ENCODE measurements around the gene KRT72.

The KRT72 gene

DNA sequence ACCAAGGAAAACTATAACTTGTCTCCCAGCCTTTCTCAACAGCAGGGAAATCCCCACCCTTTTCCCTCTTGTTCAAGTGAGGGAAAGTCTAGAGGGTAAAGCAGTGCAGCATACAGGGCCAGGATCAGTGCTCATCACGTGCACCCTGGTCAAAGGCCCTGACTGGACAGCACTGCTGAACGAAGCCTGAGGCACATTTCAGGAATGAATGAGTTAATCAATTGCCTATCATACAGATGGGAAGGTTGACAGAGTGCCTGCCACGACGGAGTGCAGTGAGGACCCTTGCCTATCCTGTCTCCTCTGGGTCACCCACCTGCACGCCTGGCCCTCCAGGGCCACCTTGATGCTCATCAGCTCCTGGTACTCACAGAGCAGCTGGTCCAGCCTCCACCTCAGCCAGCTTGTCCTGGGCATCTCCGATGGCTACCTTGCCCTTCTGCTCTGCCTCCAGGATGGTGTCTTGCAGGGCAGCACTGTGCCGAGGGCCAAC, 28.8 kb upstream of the KRT72 start:
- no peak for DNase-seq (ENCODE audit: low read depth)

- no peak for DNase-seq (ENCODE audit: low read depth)
Measured at GRCh38 chr12:52629281-52630007, 28.2 kb upstream of the KRT72 start.

DNA sequence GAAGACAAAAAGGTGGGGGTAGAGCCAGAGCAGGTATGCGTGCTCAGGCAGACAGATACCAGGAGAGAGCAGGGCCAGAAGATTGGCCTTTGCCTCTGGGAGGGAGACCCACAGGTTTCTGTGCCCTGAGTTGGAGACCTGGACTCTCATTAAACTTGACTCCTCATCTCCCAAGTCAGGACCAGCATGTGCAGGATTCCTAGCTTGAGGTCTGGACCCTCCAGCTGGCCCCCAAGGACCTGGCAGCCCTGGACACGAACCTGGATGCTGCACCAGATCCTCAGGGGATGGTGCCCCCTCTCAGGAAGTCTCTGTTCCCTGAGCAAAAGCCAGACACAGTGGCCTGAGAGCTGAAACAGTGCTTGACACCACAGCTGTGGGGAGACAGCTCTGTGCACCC, 27.6 kb upstream of the KRT72 start:
- no peak for DNase-seq (ENCODE audit: low read depth)

DNA sequence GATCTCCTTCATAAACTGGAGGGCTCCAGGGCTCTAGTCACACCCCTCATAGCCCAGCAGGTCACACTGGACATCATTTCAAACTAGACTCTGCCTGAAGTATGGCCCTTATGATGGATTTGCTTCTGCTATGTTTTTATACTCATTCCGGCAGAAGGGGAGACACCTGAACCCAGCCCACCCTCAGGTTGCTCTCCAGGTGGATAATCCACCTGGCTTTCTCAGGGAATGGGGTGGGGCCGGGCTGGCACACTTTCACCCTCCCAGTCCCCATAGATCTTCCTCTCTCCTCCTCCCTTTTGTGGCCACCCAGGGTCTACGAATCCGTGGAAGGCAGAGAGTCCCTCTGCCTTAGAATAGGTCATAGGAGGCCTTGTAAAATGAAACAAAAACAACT, 26.8 kb upstream of the KRT72 start:
- DNase-seq (ENCODE audit: low read depth), result no peak

- no peak for DNase-seq (ENCODE audit: low read depth)
Measured at GRCh38 chr12:52627395-52628110, 26.3 kb upstream of the KRT72 start.

DNA sequence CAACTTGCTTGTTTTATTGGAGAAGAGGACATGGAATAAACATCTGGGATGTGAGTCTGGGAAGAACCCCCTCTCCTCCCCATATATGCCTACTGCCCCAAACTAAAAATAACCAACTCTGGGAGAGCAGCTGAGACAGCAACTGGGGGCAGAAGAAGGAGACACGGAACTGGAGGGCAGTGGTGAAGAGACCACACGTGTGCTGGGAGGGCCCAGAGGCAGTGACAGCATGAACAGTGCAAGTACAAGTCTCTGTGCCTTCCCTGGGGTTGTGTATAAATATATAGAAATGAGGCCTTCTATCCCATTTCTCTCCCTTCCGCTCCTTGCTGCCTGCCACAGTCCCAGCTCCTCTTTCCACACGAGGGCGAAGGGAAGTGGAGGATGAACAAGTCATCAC, 21.1 kb upstream of the KRT72 start:
- DNase-seq (ENCODE audit: low read depth), result no peak

DNA sequence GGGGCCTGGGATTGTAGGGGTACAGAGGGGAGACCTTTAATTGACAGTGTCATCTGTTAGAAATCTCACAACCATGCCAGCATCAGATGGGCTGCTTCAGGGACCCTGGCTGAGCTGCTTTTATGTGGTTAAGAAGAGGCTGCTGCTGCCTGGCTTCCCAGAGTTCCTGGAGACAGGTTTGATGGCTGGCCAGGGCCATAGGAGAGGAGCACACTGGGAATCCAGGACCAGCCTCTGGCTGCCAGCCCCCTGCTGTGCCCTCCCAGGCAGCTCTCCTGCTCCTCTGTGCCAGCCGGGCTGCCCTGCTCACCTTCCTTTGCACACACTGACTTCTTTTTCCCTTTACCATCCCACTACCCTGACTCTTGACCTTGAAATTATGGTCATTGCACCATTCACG, 17.6 kb upstream of the KRT72 start:
- no peak for DNase-seq (ENCODE audit: low read depth)

DNA sequence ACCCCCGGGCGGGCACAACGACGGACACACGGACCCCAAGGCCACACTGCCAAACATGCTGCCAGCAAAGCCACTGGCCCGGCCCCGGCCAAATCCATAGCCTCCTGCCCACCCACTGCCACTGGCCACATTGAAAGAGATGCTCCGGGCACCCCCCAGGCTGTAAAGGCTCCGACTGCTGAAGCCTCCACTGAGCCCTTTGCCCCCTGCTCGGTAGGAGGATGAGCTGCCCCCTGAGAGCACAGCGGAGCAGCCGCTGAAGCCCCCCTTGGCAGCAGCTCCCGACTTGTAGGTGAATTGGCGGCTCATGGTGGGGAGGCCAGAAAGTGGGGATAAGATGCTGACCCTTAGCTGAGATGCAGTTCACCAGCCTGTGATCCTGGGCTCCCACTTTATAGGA, 17.0 kb upstream of the KRT72 start, which contains the start of gene KRT73:
TSS of gene KRT73 (minus strand) at position 344 of the 400 bp plus-strand sequence. CDS start at position 309, 35 bp downstream.
- DNase-seq (ENCODE audit: low read depth), result no peak

GRCh38 chr12:52617403-52617785, 16.1 kb upstream of the KRT72 start:
- no peak for DNase-seq (ENCODE audit: low read depth)

- no peak for DNase-seq (ENCODE audit: low read depth)
Measured at GRCh38 chr12:52616680-52617402, 15.6 kb upstream of the KRT72 start.

DNA sequence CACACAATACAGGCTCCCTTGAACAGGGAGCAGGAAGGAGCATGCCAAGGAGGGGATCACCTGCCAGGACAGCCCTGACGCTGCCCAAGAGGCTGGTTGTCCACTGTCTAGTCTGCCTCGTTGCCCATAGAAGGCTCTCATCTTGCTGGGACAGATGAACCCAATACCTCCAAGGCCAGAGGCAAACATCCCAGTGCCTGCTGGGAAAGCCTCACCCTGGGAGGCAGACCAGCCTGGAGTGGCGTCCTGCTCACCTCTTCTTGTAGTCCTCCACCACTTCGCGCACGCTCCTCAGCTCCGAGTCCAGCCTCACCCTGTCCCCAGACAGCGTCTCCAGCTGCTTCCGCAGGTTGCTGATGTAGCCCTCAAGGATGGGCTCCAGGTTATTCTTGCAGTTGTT, 14.6 kb upstream of the KRT72 start:
- DNase-seq (ENCODE audit: low read depth), result no peak

DNA sequence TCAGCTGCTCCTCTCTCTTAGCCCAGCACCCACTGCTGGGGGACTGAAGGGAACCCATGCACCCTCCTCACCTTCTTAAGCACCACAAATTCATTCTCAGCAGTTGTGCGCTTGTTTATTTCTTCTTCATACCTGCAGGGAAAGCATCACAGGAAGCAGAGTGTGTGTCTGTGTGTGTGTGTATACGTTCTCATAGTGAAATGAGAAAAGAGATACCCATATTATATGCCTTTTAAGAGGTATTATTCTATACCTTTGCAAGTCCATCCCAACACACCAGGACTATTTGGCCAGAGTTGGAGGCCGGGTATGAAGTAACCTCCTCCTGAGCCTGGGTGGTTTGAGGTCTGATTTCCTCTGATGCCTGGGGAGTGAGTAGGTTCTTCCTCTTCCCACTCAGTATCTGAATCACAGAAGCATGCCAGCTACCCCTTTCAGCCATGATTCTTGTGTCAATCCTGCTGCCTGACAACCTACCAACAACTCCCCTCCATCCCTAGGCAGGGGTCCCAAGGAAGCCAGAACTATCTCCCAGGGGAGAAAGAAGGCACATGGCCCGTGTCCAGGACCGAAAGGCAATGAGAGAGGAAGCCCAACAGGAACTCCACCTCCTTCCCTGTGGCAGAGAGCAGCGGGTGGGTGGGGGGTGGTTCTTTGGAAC, 14.1 kb upstream of the KRT72 start:
- DNase-seq (ENCODE audit: low read depth), result no peak

DNA sequence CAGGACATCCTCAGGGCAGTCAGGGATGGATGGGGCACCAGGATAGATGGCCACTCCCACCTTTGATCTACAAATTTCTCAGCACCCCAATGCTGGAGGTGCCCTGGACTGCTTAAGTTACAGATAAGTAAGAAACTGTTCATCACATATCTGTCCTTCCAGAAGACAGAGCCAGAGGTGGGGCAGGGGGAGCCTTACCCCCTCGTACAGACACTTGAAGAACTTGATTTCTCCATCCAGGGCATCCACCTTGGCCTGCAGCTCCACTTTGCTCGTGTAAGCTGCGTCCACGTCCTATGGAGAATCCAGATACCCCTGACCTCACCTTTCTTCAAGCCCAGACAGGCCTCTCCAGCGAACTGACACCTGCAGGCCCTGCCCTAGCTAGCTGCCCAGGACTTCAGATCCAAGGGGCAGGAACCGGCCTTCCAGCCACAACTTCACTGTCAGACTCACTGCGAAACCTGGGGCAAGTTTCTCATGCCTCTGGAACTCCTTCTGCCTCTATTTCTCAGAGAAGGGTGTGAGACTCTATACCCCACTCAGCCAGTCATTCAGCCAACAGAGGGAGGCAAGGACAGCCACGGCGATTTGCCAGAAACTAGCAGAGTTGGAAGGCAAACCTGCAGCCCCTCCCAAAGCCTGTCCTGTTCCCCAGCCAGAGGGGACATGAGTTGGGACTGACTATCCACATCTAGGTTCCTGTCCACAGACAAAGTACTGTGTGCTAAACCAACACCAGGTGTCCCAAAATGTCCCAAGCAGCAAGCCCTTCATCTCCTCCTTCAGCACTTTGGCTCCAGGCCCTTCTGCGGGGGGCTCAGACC, 13.3 kb upstream of the KRT72 start:
- DNase-seq (ENCODE audit: low read depth), result no peak

GRCh38 chr12:52613384-52614030, 12.2 kb upstream of the KRT72 start:
- no peak for DNase-seq (ENCODE audit: low read depth)

DNA sequence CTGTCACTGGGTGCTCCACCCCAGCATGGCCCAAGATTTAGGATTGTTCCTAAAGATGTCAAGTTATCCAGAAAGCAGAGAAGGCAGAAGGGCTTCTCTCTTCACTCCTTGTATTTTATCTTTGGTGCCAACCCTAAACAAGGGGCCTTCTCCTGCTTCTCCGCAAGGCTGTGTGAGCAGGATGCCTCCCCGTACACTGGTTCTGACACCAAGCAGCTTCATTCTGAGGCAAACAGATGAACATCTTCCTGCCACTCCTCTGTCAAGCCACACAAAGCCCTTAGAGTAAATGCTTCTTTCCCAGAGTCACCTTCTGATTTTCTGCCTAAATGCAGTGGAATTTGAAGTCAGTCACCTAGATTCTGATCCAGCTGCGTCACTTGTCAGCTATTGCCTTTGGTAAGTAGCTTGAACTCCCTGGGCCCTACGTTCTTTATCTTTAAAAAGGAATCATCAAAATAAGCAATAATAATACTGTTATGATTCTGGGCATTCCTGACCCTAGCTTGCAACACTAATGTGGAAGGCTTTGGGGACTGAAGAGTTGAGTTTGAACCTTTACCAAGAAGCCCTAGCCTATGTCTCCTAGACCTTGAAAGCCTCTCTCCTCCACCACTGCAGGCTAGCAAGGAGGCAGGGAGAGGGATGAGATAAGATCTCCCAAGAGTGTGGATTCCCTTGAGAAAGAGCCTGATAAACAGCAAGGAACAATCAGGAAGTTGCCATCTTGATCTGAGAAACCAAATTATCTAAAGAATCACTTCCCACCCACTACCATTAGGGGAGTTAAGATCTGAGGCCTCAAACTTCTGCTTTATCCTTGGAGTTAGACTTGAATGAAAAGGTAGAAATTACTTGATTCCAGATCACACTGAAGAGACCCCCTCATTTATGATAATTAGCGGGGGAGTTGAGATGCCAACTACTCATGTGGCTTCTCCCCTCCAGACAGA, 11.4 kb upstream of the KRT72 start:
- DNase-seq (ENCODE audit: low read depth), result no peak

GRCh38 chr12:52611080-52611468, 9.8 kb upstream of the KRT72 start:
- no peak for DNase-seq (ENCODE audit: low read depth)

- no peak for DNase-seq (ENCODE audit: low read depth)
Measured at GRCh38 chr12:52608826-52609630, 7.8 kb upstream of the KRT72 start.

DNA sequence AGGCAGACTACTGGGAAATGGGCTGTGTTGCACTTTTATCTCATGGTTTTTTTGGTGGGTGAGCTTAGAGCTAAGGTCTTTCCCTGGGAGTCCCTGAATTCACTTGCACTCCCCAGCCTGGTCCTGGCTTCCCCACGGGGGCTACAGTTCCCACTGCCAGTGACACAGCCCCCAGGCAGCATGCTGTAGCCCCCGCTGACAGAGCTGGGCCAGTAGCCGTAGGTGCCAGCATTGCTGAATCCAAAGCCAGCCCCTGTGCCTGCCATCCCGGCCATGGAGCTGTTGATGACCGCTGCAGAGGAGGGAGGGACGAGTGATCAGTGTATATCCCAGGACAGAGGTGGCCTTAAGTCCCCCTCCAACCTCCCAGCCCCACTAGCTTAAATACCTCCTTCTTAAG, 6.9 kb upstream of the KRT72 start:
- DNase-seq (ENCODE audit: low read depth), result no peak

DNA sequence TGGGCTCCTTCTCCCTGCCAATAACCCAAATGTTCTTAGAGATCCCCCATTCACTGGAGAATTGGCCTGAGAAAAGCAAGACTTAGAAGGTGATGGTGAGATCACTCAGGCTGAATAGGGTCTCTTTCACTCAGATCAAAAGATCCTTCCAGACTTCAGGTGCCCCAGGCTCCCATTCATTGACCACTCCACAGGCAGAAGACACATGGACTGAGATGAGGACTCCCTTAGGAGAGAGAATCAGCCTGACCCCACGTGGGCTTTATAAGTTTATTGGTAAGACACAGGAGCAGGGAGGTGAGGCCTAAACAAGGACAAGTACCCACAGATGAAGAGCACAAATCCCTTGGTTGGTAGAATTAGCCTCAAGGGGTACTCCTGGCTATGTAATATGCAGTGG, 6.1 kb upstream of the KRT72 start:
- DNase-seq (ENCODE audit: low read depth), result no peak

All from stimulated activated CD8-positive, alpha-beta memory T cell treated with anti-CD3 and anti-CD28 coated beads, Interleukin-7, amount 100 ng/mL, for 24 hours (primary cell).